Thoracic aorta (tissue), 2 donors: Measurements from ENCODE around the gene GNAI2. TPM values are rescaled to one million over a fixed set of nuclear protein-coding genes. Genes with fewer than 3 reads are reported as not detected.

Experiments
- ATAC-seq: fragments of 150-250 bp; one replicate; pipeline ENCODE4 v1.8.0; 2017; ENCODE audit warnings: low read depth; ENCODE audit not compliant: insufficient number of reproducible peaks, low FRiP score
- DNase-seq: peaks from one replicate; pipeline ENCODE4 v3.0.0-alpha.2; 2020; ENCODE audit warnings: low spot score
- H3K27ac ChIP-seq, 2 donors: fragments of 200-600 bp; sonication (generic); 1 replicate in 1 of 2; 2 replicates in 1 of 2; pipeline ENCODE4 v1.5.1; 2016; ENCODE audit warnings: mild to moderate bottlenecking in 2 of 2, moderate library complexity in 2 of 2
- H3K27me3 ChIP-seq: fragments of 200-600 bp; sonication (generic); replicated peaks from 2 replicates; pipeline ENCODE4 v1.6.0; 2016; ENCODE audit warnings: mild to moderate bottlenecking; ENCODE audit not compliant: insufficient read depth
- H3K36me3 ChIP-seq: fragments of 200-600 bp; sonication (generic); one replicate; pipeline ENCODE4 v1.5.1; 2016
- H3K4me1 ChIP-seq, 2 donors: fragments of 200-600 bp; sonication (generic); 1 replicate in 1 of 2; 2 replicates in 1 of 2; pipeline versions ENCODE4 v1.5.1 to v1.6.0; 2016; ENCODE audit warnings: low read depth in 2 of 2, mild to moderate bottlenecking in 1 of 2; ENCODE audit not compliant: control insufficient read depth in 1 of 2
- H3K4me3 ChIP-seq: fragments of 200-600 bp; sonication (generic); 2 replicates; pipeline ENCODE4 v1.5.1; 2016; ENCODE audit warnings: mild to moderate bottlenecking
- H3K9me3 ChIP-seq: fragments of 200-600 bp; sonication (generic); 2 replicates; pipeline ENCODE4 v1.5.1; 2016
- total RNA-seq, 2 donors: library from RNA; depleted of rRNA; stranded (reverse); fragments of >200 nt; gene quantifications; one replicate each; pipeline versions ENCODE4 v1.1.0 to v1.2.3, GENCODE V29; 2016
- TF ChIP-seq, protein P1 (sequence below): fragments of 200-600 bp; sonication (generic); IDR thresholded peaks from one replicate; pipeline ENCODE4 v1.5.1; 2019; ENCODE audit warnings: antibody characterized with exemption

The GNAI2 gene
- total RNA-seq, 2 donors from 2014 or later: 183 to 337 TPM

DNA sequence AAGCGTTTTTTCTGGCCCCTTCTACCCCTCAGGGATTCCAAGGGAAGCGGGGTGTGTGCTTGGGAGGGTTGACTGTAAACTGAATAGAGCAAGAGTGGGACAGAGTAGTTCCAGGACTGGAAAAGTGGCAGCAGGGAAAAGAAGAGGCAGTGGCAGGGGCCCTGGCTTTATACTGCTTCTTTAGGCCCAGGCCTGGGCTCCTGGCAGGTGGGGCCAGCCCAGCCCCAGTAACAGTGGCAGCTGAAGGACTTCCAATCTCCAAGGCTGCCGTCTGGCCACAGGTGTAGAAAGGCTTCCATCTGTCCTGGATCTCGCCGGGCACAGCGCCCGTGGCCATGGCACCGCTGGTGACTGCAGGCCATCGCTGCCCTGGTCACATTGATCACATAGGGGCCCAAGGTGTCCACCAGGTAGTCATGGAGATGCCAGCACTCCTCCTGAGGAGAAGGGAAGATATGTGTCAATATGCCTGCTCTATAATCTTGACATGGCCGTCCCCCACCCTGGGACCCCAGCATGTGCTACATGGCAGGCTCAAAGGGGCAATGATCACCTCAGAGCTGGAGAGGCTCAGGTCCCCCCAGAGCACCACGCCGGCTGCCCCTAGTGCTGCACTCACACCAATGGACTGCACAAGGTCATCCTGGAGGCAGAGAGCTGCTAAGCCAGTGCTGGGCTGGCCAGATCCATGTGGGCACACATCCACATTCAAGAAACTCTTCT lies 57.2 kb downstream of the GNAI2 start:
- DNase-seq: no peak

DNA sequence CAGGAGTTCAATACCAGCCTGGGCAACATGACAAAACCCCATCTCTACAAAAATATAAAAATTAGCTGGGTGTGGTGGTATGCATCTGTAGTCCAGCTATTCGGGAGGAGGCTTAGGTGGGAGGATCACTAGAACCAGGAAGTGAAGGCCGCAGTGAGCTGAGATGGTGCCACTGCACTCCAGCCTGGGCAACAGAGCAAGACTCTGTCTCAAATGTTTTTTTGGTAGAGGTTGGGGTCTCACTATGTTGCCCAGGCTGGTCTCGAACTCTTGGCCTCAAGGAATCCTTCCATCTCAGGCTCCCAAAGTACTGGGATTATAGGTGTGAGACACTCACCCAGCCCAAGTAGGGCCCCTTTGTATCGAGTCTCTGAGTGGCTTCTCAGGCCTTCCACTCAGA lies 58.1 kb downstream of the GNAI2 start:
- peaks cover 17 to 35% of the 10 kb centered on the region in 2 donors for H3K4me1 ChIP-seq

More for the DNA sequence above, 57.2 kb downstream of the GNAI2 start:
- Histone ChIP-seq H3K4me1 (peaks cover 11 to 29% of the 10 kb centered on the region in 2 donors), H3K4me3 (peak overlapping the region; percentile 92), H3K27me3 (no peaks in the 10 kb centered on the region), H3K27ac (peak overlapping the region; percentile 88 to 91), H3K36me3 (peaks cover 14% of the 10 kb centered on the region), H3K9me3 (no peaks in the 10 kb centered on the region)
- TF ChIP-seq, protein P1, sequence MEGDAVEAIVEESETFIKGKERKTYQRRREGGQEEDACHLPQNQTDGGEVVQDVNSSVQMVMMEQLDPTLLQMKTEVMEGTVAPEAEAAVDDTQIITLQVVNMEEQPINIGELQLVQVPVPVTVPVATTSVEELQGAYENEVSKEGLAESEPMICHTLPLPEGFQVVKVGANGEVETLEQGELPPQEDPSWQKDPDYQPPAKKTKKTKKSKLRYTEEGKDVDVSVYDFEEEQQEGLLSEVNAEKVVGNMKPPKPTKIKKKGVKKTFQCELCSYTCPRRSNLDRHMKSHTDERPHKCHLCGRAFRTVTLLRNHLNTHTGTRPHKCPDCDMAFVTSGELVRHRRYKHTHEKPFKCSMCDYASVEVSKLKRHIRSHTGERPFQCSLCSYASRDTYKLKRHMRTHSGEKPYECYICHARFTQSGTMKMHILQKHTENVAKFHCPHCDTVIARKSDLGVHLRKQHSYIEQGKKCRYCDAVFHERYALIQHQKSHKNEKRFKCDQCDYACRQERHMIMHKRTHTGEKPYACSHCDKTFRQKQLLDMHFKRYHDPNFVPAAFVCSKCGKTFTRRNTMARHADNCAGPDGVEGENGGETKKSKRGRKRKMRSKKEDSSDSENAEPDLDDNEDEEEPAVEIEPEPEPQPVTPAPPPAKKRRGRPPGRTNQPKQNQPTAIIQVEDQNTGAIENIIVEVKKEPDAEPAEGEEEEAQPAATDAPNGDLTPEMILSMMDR: no peak
- ATAC-seq: peak; percentile 27

DNA sequence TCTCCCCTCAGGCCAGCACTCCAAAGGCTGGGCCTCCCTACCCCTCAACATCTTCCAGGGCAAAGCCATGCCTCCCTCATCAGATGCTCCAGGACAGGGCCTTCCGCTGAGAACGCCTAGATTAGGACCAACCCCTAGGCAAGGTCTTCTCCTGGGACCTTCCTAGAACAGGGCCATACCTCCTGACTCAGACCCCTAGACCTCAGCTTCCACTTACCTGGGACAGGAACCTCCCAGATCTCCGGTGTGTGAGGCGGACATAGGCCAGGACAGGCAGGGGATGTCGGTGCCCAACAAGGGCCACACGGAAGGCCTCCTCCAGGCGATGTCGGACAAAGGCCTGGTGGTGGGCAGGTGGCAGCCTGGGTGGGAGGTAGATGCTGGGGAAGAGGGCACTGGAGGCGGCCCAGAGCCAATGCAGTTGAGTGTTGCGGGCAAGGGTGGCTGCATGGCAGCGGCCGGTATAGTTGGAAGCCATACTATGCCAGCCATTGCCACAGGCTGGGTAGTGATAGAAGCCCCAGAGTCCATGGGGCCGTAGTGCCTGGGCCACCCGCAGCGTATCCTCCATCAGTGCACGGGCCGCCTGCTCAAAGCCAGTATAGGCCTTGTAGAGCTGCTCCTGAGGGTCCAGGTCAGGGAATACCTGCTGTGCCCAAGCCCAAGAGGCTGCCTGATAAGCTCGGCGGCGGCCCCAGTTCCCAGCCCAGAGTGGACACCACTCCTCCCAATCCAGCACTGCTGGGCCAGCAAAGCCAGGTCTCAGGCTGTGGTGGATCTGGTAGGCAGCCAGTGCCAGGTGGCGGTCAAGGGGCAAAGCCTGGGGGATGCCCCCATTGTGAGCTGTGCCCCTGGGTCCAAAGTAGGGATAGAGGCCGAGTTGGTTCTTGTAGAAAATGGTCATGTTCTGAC lies 58.7 kb downstream of the GNAI2 start:
- no peak for DNase-seq

More for the DNA sequence above, 58.1 kb downstream of the GNAI2 start:
- Histone ChIP-seq H3K9me3 (no peaks in the 10 kb centered on the region), H3K36me3 (peaks cover 8% of the 10 kb centered on the region), H3K27ac (no peak overlapping the region), H3K4me3 (no peak overlapping the region), H3K27me3 (no peaks in the 10 kb centered on the region)
- ATAC-seq (no peak), DNase-seq (no peak)
- TF ChIP-seq, protein P1: no peak

DNA sequence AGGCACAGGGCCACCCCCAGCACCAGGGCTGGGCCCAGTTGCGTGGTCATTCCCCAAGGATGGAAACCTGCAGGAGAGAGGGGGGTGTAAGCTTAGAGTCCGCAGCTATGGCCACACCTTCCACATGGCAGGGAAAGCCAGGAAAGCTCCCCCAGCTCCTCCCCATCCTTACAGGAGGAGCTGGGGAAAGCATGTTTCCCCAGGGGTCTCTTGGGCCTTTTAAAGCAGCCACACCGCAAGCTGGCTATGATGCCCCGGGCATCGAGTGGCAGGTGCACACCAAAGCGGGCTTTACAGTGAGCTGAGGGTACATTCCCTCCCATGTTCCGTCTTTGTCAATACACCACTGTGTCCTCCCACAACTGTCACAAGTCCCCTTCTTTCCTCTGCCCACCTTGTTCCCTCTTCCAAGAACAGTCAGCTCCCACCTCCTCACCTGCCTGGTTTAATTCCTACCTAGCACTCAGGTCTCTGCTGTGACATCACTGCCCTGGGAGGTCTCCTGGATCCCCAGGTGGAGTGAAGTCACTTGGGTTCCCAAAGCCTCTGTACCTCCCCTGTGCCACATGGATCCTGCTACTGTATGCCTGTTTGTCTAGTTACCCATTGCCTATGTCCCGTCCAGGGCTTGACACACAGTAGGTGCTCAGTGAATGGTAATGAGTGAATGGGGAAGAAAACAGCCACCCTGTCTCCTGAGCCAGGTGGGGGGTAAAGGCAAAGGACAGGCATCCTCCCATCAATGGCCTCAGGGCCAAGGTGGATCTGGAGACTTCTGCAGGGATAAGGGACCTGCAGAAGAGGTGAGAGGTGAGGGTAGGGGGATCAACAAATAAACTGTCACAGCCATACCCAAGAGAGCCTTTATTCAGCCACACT lies 59.8 kb downstream of the GNAI2 start:
- TF ChIP-seq, protein P1: no peak
- DNase-seq (no peak), ATAC-seq (no peak)
- Histone ChIP-seq H3K4me1 (peaks cover 24 to 45% of the 10 kb centered on the region in 2 donors), H3K4me3 (no peak overlapping the region), H3K9me3 (no peaks in the 10 kb centered on the region), H3K27ac (no peak overlapping the region), H3K36me3 (no peaks in the 10 kb centered on the region), H3K27me3 (no peaks in the 10 kb centered on the region)

More for the DNA sequence above, 58.7 kb downstream of the GNAI2 start:
- Histone ChIP-seq H3K9me3 (no peaks in the 10 kb centered on the region), H3K4me3 (no peak overlapping the region), H3K36me3 (peaks cover 2% of the 10 kb centered on the region), H3K27ac (no peak overlapping the region), H3K27me3 (no peaks in the 10 kb centered on the region), H3K4me1 (peaks cover 17 to 37% of the 10 kb centered on the region in 2 donors)
- TF ChIP-seq, protein P1: no peak
- no peak for ATAC-seq
